HG03457 (cell line): ENCODE data around the gene KCNJ3.

ENCODE experiments used
- ATAC-seq: cut with Tn5 transposase; IDR thresholded peaks from one replicate; pipeline ENCODE4 v1.9.1; 2021; ENCODE audit warnings: moderate number of reproducible peaks; ENCODE audit not compliant: unreplicated experiment

The KCNJ3 gene

GRCh38 chr2:154706660-154707059 is 8.2 kb downstream of the KCNJ3 start:
- no peak for ATAC-seq

- no peak for ATAC-seq
These were observed 9.6 kb downstream of the KCNJ3 start for GRCh38 chr2:154707994-154708575.

- no peak for ATAC-seq
These were observed 10.7 kb downstream of the KCNJ3 start for GRCh38 chr2:154709215-154709614.

- ATAC-seq, result no peak
These were observed 11.6 kb downstream of the KCNJ3 start for GRCh38 chr2:154710078-154710477.

GRCh38 chr2:154710685-154711084 is 12.2 kb downstream of the KCNJ3 start:
- no peak for ATAC-seq

- ATAC-seq, result no peak
These were observed 15.2 kb downstream of the KCNJ3 start for GRCh38 chr2:154713675-154714074.

GRCh38 chr2:154720651-154721050 is 22.2 kb downstream of the KCNJ3 start:
- no peak for ATAC-seq

GRCh38 chr2:154724194-154724797 is 25.8 kb downstream of the KCNJ3 start:
- ATAC-seq, result no peak

- no peak for ATAC-seq
These were observed 41.9 kb downstream of the KCNJ3 start for GRCh38 chr2:154740361-154740760.

GRCh38 chr2:154758871-154759270 is 60.4 kb downstream of the KCNJ3 start:
- ATAC-seq, result no peak

GRCh38 chr2:154762638-154763037 is 64.1 kb downstream of the KCNJ3 start:
- ATAC-seq, result no peak

- ATAC-seq, result no peak
These were observed 73.3 kb downstream of the KCNJ3 start for GRCh38 chr2:154771664-154772284.

- no peak for ATAC-seq
These were observed 78.3 kb downstream of the KCNJ3 start for GRCh38 chr2:154776825-154777224.

- no peak for ATAC-seq
These were observed 95.9 kb downstream of the KCNJ3 start for GRCh38 chr2:154794406-154794805.

- no peak for ATAC-seq
These were observed 97.2 kb downstream of the KCNJ3 start for GRCh38 chr2:154795651-154796050.

GRCh38 chr2:154804451-154804850 is 106.0 kb downstream of the KCNJ3 start:
- ATAC-seq, result no peak

GRCh38 chr2:154813636-154814035 is 115.1 kb downstream of the KCNJ3 start:
- ATAC-seq, result no peak

GRCh38 chr2:154814856-154815255 is 116.4 kb downstream of the KCNJ3 start:
- no peak for ATAC-seq

- no peak for ATAC-seq
These were observed 126.9 kb downstream of the KCNJ3 start for GRCh38 chr2:154825358-154825757.

- no peak for ATAC-seq
These were observed 128.3 kb downstream of the KCNJ3 start for GRCh38 chr2:154826827-154827226.

- no peak for ATAC-seq
These were observed 128.8 kb downstream of the KCNJ3 start for GRCh38 chr2:154827286-154827685.

GRCh38 chr2:154832711-154833110 is 134.2 kb downstream of the KCNJ3 start:
- no peak for ATAC-seq

GRCh38 chr2:154836632-154837031 is 138.1 kb downstream of the KCNJ3 start:
- no peak for ATAC-seq
